K562 (cell line): Measurements from ENCODE around the gene RNF13. TPM values are rescaled to one million over a fixed set of nuclear protein-coding genes. Genes with fewer than 3 reads are reported as not detected.

ENCODE experiments used
- ATAC-seq: fragments of 200-7000 bp; cut with Tn5 transposase; 3 replicates; pipeline ENCODE4 v1.9.1; 2020; ENCODE audit warnings: moderate library complexity
- BruUV-seq: library from RNA; stranded (reverse); fragments of 400-500 nt; replicated peaks from 2 replicates; lab custom pipeline; 2021; lab: Mats Ljungman, UMichigan
- CTCF ChIA-PET: fragments of 300-600 bp; formaldehyde crosslinking; extraction: SDS; loops from one replicate; lab custom pipeline; 2021; ENCODE audit warnings: low intra/inter-chr PET ratio; lab: Yijun Ruan, JAX
- POLR2A ChIA-PET: fragments of 300-600, 350-650 bp; sonication (Branson Sonifier 250); formaldehyde crosslinking; extraction: SDS; loops from one replicate; lab custom pipeline; 2021; ENCODE audit warnings: antibody characterized with exemption, inconsistent platforms; lab: Yijun Ruan, JAX
- DNase-seq, 4 experiments: peaks; one replicate each; pipeline versions ENCODE4 v3.0.0 to v3.0.0-alpha.2; 2011 to 2018; ENCODE audit warnings: low spot score in 3 of 4, mixed read lengths in 3 of 4; ENCODE audit errors: extremely low read depth in 1 of 4
- FAIRE-seq: peaks from 2 replicates; lab custom pipeline; 2011; peaks lifted over from hg19 to GRCh38; lab: Jason Lieb, UNC
- H2AFZ ChIP-seq: 2 replicates; pipeline ENCODE4 v1.6.0; 2011; ENCODE audit warnings: low read depth, low read length, control low read depth, inconsistent platforms
- H3K27ac ChIP-seq: fragments of 200-600 bp; 3 replicates; pipeline ENCODE4 v1.8.0; 2011; ENCODE audit warnings: low read depth, mild to moderate bottlenecking, control low read depth, inconsistent platforms, low read length, moderate library complexity, mixed read lengths; ENCODE audit errors: extremely low read depth
- H3K27me3 ChIP-seq, 2 experiments: fragments of 300-600 bp in 1 of 2; 2 replicates in 1 of 2; 3 replicates in 1 of 2; pipeline versions ENCODE4 v1.6.0 to v1.8.0; 2011; ENCODE audit warnings: inconsistent platforms in 2 of 2, low read length in 2 of 2, mild to moderate bottlenecking in 1 of 2, mixed read lengths in 1 of 2, moderate library complexity in 1 of 2; ENCODE audit not compliant: control insufficient read depth in 2 of 2, insufficient read depth in 2 of 2
- H3K36me3 ChIP-seq: fragments of 300-600 bp; 3 replicates; pipeline ENCODE4 v1.8.0; 2011; ENCODE audit warnings: mild to moderate bottlenecking, low read length, inconsistent platforms; ENCODE audit not compliant: control insufficient read depth, insufficient read depth
- H3K4me1 ChIP-seq, 2 experiments: fragments of 200-600 bp in 1 of 2; replicated peaks in 1 of 2; 2 replicates in 1 of 2; 3 replicates in 1 of 2; pipeline versions ENCODE4 v1.5.1 to v1.8.0; 2011; ENCODE audit warnings: inconsistent platforms in 2 of 2, low read length in 2 of 2, mild to moderate bottlenecking in 1 of 2, mixed read lengths in 1 of 2, moderate library complexity in 1 of 2; ENCODE audit not compliant: control insufficient read depth in 2 of 2, insufficient read depth in 2 of 2
- H3K4me2 ChIP-seq: 2 replicates; pipeline ENCODE4 v1.6.1; 2011; ENCODE audit warnings: low read length, control low read depth, inconsistent platforms, mixed read lengths; ENCODE audit not compliant: insufficient read depth
- H3K4me3 ChIP-seq: fragments of 200-600 bp; sonication (generic), shearing (Covaris generic); 2 replicates; pipeline ENCODE4 v1.5.1; 2016; ENCODE audit warnings: control low read depth, inconsistent platforms
- H3K79me2 ChIP-seq: fragments of 200-600 bp; 3 replicates; pipeline ENCODE4 v1.8.0; 2011; ENCODE audit warnings: low read length, inconsistent platforms; ENCODE audit not compliant: control insufficient read depth, insufficient read depth
- H3K9ac ChIP-seq, 2 experiments: 2 replicates each; pipeline versions ENCODE4 v1.6.0 to v1.6.1; 2011; ENCODE audit warnings: low read depth in 2 of 2, low read length in 2 of 2, control low read depth in 1 of 2, inconsistent platforms in 1 of 2, mild to moderate bottlenecking in 1 of 2, mixed read lengths in 1 of 2; ENCODE audit not compliant: insufficient read depth in 1 of 2
- H3K9me1 ChIP-seq: one replicate; pipeline ENCODE4 v1.6.0; 2011; ENCODE audit warnings: inconsistent platforms, mild to moderate bottlenecking, low read length, moderate library complexity; ENCODE audit not compliant: control insufficient read depth, insufficient read depth
- H3K9me3 ChIP-seq: replicated peaks from 2 replicates; pipeline ENCODE4 v1.5.1; 2011; ENCODE audit warnings: low read depth, low read length, inconsistent platforms; ENCODE audit not compliant: control insufficient read depth, insufficient read depth
- H4K20me1 ChIP-seq: replicated peaks from 2 replicates; pipeline ENCODE4 v1.6.1; 2011; ENCODE audit warnings: low read length, inconsistent platforms, mixed read lengths; ENCODE audit not compliant: control insufficient read depth, insufficient read depth
- RHOXF2B ChIP-seq: fragments of 250-450 bp; sonication (Bioruptor Pico); conservative IDR thresholded peaks from 2 replicates; pipeline ENCODE4 v1.5.1; 2021
- SMAD3 ChIP-seq: fragments of 450-650 bp; formaldehyde crosslinking; conservative IDR thresholded peaks from 2 replicates; pipeline ENCODE4 v1.4.0; 2020; ENCODE audit warnings: mild to moderate bottlenecking
- ZFP91 ChIP-seq: sonication (generic); formaldehyde crosslinking; IDR thresholded peaks from 2 replicates; pipeline ENCODE4 v1.8.0; 2022; ENCODE audit warnings: mild to moderate bottlenecking, missing genetic modification reagents
- ZNF197 ChIP-seq: fragments of 200-800 bp; sonication (Bioruptor generic); IDR thresholded peaks from 2 replicates; pipeline ENCODE4 v1.6.1; 2016; ENCODE audit warnings: low read depth, missing genetic modification characterization, missing compliant biosample characterization
- ZNF212 ChIP-seq: fragments of 450-650 bp; formaldehyde crosslinking; IDR thresholded peaks from 2 replicates; pipeline ENCODE4 v1.4.0; 2020; ENCODE audit warnings: mild to moderate bottlenecking
- ZNF395 ChIP-seq: fragments of 200-800 bp; sonication (Bioruptor generic); IDR thresholded peaks from 2 replicates; pipeline ENCODE4 v1.6.1; 2017; ENCODE audit warnings: missing genetic modification characterization, missing compliant biosample characterization
- WGBS: fragments of 100-300 bp; shearing (Covaris generic); methylation state at CpG from one replicate; pipeline ENCODE4 v1.1.6; 2016; ENCODE audit warnings: low coverage, mixed read lengths; ENCODE audit not compliant: insufficient coverage; ENCODE audit errors: missing lambda C conversion rate; 5-methylcytosine and 5-hydroxymethylcytosine counted together
- in situ Hi-C: fragments of 300-500 bp; cut with MboI; formaldehyde crosslinking; loops from 4 replicates; pipeline ENCODE4 v1.15.0; 2018; ENCODE audit warnings: inconsistent platforms, mixed read lengths
- intact Hi-C: fragments of 100-400 bp; cut with micrococcal nuclease; formaldehyde crosslinking; loops from 2 replicates; pipeline ENCODE4 v1.14.2; 2022
- polyA plus RNA-seq, 8 experiments: library from polyadenylated mRNA; depleted of rRNA in 4 of 8; stranded (reverse) in 5 of 8; unstranded in 3 of 8; fragments of >200 nt; fragmentation: Nextera tagmentation in 2 of 8; fragmentation: Illumina TruSeq in 1 of 8; extraction: Ambion mirVana in 2 of 8; extraction: Trizol in 1 of 8; gene quantifications; 2 replicates each; pipeline versions ENCODE4 v1.2.1 to v1.2.3, GENCODE V29; 2011 to 2014; ENCODE audit warnings: inconsistent platforms in 1 of 8, missing spikeins in 1 of 8
- total RNA-seq, 7 experiments: library from RNA; depleted of rRNA in 6 of 7; stranded (reverse); fragments of >200 nt in 6 of 7; fragmentation: Illumina TruSeq in 2 of 7; extraction: Trizol in 2 of 7; gene quantifications; 2 replicates each; pipeline versions ENCODE4 v1.2.1 to v1.2.3, GENCODE V29; 2011 to 2021; ENCODE audit warnings: low replicate concordance in 1 of 7
- TF ChIP-seq, protein P1 (sequence below): fragments of 200-600 bp; sonication (generic); IDR thresholded peaks from one replicate; pipeline ENCODE4 v1.6.1; 2012; ENCODE audit warnings: mild to moderate bottlenecking, low read depth, low read length, inconsistent platforms

The RNF13 gene
- total and polyA plus RNA-seq, 9 of the 15 experiments (the other 6 are each of a cell fraction or from before 2014, with no cell fraction given): 12.7 to 35.8 (median 18.9) TPM

DNA sequence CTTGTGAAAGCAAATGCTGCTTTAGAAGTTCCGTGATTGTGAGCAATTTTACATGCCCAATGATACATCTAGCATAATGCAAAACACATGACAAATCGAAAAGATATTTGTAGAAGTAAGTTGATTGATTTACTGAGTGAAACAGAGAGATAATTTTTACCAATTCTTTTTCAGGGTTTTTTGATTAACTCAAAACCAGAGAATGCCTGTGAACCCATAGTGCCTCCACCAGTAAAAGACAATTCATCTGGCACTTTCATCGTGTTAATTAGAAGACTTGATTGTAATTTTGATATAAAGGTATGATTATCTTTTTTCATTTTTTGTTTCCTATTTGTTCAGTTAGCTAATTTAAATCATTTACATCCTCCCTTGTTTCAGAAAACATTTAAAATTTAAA lies 58.8 kb downstream of the RNF13 start:
- CTCF ChIA-PET: interaction anchor here (0.5 kb wide), 1 partner anchor 72 kb away, joined by 3 read pairs; no protein-coding TSS in a partner anchor
- no peak overlapping the region for H3K4me2 ChIP-seq
- no peak overlapping the region for H2AFZ ChIP-seq
- no peak for ATAC-seq
- H3K4me3 ChIP-seq: no peak overlapping the region
- POLR2A ChIA-PET: no interaction called here
- H3K27ac ChIP-seq: no peak overlapping the region
- intact Hi-C loops: no loop called here
- H3K9ac ChIP-seq: no peak overlapping the region
- no peaks in the 10 kb centered on the region; the same call in 2 of the 3 replicates for H3K36me3 ChIP-seq
- peak; percentile 42 for FAIRE-seq
- no peaks in the 10 kb centered on the region; a peak in 1 of 5 replicates for H3K4me1 ChIP-seq
- no peaks in the 10 kb centered on the region for H3K79me2 ChIP-seq
- no peaks in the 10 kb centered on the region for H3K9me3 ChIP-seq
- H3K9me1 ChIP-seq: peaks cover 3% of the 10 kb centered on the region
- 66% methylated on average over 3 of the region's 3 CpGs for WGBS
- no peaks in the 10 kb centered on the region for H4K20me1 ChIP-seq
- DNase-seq: no peak
- in situ Hi-C loops: no loop called here
- BruUV-seq: no TSS peak
- no peaks in the 10 kb centered on the region for H3K27me3 ChIP-seq
- TF ChIP-seq ZNF395 (CRISPR knock-in tag) (no peak), RHOXF2B (CRISPR knock-in tag) (no peak), SMAD3 (CRISPR knock-in tag) (no peak), ZFP91 (CRISPR knock-in tag) (no peak), ZNF197 (CRISPR knock-in tag) (no peak), ZNF212 (CRISPR knock-in tag) (no peak)
- TF ChIP-seq, protein P1, sequence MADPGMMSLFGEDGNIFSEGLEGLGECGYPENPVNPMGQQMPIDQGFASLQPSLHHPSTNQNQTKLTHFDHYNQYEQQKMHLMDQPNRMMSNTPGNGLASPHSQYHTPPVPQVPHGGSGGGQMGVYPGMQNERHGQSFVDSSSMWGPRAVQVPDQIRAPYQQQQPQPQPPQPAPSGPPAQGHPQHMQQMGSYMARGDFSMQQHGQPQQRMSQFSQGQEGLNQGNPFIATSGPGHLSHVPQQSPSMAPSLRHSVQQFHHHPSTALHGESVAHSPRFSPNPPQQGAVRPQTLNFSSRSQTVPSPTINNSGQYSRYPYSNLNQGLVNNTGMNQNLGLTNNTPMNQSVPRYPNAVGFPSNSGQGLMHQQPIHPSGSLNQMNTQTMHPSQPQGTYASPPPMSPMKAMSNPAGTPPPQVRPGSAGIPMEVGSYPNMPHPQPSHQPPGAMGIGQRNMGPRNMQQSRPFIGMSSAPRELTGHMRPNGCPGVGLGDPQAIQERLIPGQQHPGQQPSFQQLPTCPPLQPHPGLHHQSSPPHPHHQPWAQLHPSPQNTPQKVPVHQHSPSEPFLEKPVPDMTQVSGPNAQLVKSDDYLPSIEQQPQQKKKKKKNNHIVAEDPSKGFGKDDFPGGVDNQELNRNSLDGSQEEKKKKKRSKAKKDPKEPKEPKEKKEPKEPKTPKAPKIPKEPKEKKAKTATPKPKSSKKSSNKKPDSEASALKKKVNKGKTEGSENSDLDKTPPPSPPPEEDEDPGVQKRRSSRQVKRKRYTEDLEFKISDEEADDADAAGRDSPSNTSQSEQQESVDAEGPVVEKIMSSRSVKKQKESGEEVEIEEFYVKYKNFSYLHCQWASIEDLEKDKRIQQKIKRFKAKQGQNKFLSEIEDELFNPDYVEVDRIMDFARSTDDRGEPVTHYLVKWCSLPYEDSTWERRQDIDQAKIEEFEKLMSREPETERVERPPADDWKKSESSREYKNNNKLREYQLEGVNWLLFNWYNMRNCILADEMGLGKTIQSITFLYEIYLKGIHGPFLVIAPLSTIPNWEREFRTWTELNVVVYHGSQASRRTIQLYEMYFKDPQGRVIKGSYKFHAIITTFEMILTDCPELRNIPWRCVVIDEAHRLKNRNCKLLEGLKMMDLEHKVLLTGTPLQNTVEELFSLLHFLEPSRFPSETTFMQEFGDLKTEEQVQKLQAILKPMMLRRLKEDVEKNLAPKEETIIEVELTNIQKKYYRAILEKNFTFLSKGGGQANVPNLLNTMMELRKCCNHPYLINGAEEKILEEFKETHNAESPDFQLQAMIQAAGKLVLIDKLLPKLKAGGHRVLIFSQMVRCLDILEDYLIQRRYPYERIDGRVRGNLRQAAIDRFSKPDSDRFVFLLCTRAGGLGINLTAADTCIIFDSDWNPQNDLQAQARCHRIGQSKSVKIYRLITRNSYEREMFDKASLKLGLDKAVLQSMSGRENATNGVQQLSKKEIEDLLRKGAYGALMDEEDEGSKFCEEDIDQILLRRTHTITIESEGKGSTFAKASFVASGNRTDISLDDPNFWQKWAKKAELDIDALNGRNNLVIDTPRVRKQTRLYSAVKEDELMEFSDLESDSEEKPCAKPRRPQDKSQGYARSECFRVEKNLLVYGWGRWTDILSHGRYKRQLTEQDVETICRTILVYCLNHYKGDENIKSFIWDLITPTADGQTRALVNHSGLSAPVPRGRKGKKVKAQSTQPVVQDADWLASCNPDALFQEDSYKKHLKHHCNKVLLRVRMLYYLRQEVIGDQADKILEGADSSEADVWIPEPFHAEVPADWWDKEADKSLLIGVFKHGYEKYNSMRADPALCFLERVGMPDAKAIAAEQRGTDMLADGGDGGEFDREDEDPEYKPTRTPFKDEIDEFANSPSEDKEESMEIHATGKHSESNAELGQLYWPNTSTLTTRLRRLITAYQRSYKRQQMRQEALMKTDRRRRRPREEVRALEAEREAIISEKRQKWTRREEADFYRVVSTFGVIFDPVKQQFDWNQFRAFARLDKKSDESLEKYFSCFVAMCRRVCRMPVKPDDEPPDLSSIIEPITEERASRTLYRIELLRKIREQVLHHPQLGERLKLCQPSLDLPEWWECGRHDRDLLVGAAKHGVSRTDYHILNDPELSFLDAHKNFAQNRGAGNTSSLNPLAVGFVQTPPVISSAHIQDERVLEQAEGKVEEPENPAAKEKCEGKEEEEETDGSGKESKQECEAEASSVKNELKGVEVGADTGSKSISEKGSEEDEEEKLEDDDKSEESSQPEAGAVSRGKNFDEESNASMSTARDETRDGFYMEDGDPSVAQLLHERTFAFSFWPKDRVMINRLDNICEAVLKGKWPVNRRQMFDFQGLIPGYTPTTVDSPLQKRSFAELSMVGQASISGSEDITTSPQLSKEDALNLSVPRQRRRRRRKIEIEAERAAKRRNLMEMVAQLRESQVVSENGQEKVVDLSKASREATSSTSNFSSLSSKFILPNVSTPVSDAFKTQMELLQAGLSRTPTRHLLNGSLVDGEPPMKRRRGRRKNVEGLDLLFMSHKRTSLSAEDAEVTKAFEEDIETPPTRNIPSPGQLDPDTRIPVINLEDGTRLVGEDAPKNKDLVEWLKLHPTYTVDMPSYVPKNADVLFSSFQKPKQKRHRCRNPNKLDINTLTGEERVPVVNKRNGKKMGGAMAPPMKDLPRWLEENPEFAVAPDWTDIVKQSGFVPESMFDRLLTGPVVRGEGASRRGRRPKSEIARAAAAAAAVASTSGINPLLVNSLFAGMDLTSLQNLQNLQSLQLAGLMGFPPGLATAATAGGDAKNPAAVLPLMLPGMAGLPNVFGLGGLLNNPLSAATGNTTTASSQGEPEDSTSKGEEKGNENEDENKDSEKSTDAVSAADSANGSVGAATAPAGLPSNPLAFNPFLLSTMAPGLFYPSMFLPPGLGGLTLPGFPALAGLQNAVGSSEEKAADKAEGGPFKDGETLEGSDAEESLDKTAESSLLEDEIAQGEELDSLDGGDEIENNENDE: no peak
